GM12873 (cell line): ENCODE data around the gene EYS.

Experiments used
- TF ChIP-seq, protein P1 (sequence below): IDR thresholded peaks from 2 replicates; pipeline ENCODE4 v1.5.1; 2012; ENCODE audit warnings: low read depth, mild to moderate bottlenecking, moderate library complexity, low read length, control low read depth; ENCODE audit not compliant: insufficient read depth; ENCODE audit errors: missing control alignments

EYS gene

GRCh38 chr6:63897459-63897858, 1809.6 kb downstream of the EYS start:
- TF ChIP-seq, protein P1, sequence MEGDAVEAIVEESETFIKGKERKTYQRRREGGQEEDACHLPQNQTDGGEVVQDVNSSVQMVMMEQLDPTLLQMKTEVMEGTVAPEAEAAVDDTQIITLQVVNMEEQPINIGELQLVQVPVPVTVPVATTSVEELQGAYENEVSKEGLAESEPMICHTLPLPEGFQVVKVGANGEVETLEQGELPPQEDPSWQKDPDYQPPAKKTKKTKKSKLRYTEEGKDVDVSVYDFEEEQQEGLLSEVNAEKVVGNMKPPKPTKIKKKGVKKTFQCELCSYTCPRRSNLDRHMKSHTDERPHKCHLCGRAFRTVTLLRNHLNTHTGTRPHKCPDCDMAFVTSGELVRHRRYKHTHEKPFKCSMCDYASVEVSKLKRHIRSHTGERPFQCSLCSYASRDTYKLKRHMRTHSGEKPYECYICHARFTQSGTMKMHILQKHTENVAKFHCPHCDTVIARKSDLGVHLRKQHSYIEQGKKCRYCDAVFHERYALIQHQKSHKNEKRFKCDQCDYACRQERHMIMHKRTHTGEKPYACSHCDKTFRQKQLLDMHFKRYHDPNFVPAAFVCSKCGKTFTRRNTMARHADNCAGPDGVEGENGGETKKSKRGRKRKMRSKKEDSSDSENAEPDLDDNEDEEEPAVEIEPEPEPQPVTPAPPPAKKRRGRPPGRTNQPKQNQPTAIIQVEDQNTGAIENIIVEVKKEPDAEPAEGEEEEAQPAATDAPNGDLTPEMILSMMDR = no peak

GRCh38 chr6:63888416-63888815, 1818.6 kb downstream of the EYS start:
- TF ChIP-seq, protein P1 = no peak

DNA sequence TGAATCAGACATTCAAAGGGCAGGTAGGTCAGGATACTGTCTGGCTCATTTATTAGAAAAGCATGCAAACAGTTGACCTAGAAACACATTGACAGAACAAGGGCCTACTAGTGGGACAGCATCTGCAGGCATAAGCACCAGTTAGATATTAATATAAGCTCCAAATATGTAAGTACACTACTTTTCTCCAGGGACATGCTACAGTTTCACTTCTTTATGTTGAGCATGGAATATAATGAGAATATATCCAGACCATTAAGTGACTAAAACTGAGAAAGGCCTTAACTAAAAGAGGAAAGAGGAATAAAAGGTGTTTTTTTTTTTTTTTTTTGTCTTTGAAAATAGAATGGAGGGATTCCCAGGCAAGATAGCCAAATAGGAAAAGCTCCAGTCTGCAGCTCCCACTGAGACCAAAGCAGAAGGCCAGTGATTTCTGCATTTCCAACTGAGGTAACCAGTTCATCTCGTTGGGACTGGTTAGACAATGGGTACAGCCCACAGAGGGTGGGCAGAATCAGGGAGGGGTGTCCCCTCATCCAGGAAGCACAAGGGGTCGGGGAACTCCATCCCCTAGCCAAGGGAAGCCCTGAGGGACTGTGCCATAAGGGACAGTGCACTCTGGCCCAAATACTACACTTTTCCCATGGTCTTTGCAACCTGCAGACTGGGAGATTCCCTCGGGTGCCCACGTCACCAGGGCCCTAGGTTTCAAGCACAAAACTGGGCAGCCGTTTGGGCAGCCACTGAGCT, 1819.8 kb downstream of the EYS start:
- TF ChIP-seq, protein P1 = no peak

DNA sequence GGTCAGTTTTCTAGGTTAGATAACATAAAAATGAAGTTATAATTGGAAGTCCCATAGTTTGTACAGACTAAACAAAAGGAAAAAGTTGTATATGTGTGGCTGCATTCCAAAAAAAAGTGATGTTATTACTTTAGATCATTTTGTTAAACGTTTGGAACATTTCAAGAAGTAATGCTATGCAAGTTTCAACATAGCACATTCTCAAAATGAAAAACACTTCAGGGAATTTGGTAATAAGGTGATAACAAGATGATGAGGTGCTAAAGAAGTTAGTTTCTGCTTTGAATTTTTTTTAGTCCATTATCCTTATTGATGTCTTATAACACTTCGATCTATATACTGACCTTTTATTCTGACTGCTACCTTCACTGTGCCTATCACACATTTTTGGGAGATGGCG, 1820.7 kb downstream of the EYS start:
- TF ChIP-seq, protein P1 = no peak

DNA sequence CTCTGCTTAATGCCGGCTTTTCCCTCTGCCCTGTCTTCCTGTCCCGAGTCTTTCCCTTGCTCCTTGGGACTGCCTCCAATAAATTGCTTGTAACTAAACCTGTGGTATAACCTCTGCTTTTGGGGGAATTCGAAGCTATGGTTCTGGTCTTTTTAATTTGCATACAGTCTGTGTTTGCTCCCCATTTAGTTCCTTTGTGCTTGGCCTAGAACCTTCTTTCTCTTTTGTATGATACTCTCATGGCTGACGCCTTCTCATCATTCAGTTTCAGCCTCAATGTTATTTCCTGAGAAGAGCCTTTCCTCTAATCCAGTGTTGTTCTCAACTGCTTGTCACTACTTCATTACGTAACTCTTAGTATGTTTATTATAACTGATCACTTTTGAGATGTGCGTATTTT, 1823.4 kb downstream of the EYS start:
- TF ChIP-seq, protein P1 = no peak

DNA sequence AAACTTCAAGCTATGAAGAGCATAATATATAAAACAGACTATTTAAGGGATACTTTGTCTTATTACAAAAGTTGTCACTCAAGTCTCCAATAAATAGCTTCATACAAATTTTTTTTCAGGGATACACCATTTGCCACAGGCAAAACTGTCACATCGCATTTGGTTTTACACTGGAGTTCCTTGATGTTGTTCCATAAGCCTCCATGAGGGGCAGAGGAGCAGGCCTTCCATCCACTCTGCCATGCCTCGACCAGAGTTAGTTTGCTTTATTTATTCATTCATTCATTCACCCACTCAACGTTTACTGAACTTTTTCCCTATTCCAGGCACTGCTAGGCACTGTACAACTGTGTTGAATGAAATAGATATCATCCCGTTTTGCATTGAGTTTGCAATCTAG, 1824.8 kb downstream of the EYS start:
- TF ChIP-seq, protein P1 = peak; percentile 39

DNA sequence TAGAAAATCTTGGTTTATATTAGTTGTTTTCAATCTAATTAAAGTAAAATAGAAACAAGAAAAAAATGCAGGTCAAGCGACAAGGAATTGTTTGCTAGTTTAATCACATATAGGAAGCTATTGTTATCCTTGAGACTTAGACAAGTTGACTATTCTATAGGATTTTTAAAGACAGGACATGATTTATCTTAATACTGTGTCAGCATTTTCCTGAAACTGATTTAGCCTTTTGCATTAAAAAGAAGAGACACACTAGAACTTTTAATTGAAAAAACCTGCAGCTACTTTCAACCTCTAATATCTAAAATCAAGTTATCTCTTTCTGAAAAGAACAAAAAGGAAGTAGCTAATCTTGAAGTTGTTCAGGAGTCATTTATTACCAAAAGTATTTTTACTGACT, 1825.2 kb downstream of the EYS start:
- TF ChIP-seq, protein P1 = no peak
